GM18868 (cell line): ENCODE results near the gene POPDC3.
"Not testable (repeated sequence)": the region's sequence is repeated elsewhere in the genome, so short reads cannot be mapped to it uniquely, and the experiment has no call there.

Experiments used
- ATAC-seq: cut with Tn5 transposase; IDR thresholded peaks from one replicate; pipeline ENCODE4 v1.9.1; 2021; ENCODE audit warnings: mild to moderate bottlenecking, moderate library complexity; ENCODE audit not compliant: unreplicated experiment

Gene POPDC3

GRCh38 chr6:105196076-105196475, 16.3 kb upstream of the POPDC3 start:
- ATAC-seq = no peak

DNA sequence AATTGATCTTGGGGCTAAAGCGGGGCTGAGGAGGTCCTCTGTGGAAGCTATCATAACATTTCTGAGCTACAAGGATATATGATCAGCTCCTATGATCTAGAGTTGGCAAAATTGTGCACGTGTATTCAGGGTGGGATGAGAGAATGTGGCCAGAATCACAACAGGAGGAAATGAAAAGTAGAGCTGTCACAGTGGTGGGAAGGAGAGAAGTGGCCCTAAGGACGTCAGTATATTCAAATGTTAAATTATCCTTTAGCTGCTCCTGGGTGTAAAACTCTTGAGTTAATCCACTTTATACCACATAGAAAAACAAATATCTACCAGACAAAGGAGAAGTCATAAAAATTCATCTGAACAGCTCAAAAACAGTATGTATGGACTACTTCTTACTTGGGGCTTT, 14.8 kb upstream of the POPDC3 start:
- no peak for ATAC-seq

GRCh38 chr6:105194106-105194505, 14.3 kb upstream of the POPDC3 start:
- no peak for ATAC-seq

DNA sequence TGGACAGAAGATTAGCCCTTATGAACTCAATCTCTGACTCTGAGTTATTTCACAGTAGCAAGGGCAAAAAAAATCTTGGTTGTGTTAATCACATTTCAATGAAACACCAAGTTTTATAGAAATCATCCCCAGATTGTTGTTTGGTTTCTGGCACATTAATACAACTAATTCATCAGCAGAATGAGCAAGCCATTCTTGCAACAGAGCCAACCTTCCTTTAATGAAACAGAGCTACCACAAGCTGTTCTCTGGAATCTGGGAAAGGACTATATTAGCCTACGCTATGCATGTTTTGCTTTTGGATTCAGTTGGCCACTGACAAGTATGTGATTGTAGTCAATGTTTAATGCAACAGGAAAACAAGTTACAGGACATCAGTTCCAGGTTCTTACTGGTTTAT, 13.8 kb upstream of the POPDC3 start:
- no peak for ATAC-seq

DNA sequence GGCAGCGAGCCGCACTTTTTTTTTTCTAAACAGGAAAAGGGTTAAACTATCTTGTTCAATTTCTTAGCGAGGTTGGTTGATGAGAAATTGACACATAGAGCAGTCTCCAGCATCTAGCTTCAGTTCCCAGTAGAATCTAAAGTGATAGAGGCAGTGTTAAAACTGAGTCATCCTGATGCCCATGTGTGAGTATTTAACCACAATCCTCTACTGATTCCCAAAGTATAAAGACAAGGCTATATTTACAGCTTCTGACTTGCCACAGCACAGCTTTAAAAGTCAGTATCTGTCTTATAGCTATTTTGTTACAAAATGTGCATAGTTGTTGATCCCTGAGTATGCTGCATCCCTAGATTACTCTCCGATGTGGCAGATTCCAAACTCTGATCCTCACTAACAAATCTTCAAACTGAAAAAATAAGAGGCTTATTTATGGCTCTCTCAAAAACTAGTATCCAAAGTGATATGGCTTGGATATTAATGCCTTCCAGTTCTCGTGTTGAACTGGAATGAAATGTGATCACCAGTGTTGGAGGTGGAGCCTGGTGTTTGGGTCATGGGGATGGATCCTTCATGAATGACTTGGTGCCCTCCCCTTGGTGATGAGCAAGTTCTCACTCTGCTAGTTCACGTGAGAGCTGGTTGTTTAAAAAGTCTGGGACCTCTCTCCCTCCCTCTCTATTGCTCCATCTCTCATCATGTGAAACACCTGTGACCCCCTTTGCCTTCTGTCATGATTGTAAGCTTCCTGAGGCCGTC, 13.1 kb upstream of the POPDC3 start:
- ATAC-seq = no peak

DNA sequence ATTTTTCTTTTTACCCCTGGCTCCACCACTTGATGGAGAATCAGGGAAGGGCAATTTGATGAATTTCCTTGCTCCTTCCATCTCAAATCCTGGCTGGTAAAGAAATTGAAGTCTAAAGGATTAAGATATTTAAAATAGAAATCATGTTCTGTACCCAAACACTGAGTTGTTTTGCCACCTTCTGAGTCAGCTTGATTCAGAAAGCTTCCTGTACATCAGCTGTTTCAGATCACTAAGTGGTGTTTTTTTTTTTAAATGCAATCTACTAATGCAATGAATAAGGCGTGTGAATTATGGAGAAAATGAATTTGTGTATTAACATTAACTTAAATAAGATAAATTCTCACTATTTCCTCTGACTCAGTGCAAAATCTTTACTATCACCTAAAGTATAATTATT, 11.5 kb upstream of the POPDC3 start:
- no peak for ATAC-seq

- ATAC-seq = no peak
These were observed 9.4 kb upstream of the POPDC3 start for GRCh38 chr6:105189026-105189820.

GRCh38 chr6:105188251-105188650, 8.4 kb upstream of the POPDC3 start:
- no peak for ATAC-seq

DNA sequence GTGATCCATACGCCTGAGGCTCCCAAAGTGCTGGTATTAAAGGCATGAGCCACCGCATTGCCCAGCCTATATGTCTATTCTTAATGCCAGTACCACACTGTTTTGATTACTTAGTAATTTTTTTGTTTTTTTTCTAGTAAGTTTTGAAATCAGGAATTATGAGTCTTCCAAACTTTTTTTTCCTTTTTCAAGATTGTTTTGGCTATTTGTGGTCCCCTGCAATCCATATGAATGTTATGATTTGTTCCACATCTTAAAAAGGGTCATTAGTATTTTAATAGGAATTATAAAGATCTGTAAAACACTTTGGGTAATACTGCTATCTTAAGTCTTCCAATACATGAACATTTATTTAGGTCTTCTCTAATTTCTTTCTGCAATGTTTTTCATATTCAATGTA, 6.8 kb upstream of the POPDC3 start:
- ATAC-seq = no peak

GRCh38 chr6:105184921-105185320, 5.1 kb upstream of the POPDC3 start:
- ATAC-seq = no peak

DNA sequence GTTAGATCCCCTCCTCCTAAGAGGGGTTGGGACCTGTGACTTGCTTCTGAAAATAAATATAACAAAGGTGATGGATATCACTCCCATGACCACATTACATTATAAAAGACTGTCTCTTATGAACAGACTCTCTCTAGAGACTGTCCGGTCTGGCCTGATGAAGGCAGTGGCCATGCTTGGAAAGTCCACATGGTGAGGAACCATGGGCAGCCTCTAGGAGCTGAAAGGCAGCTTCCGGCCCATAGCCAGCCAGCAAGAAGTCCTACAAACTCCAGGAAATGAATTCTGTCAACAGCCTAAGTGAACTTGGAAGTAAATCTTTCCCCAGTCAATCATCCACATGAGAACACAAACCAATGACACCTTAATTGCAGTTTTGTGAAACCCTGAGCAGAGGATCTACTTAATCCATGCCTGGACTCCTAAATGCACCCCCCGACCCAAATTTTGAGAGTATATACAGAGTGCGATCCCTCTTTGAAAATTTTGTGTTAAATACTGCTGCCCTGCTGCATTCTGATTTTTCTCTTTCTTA, 2.2 kb upstream of the POPDC3 start:
- no peak for ATAC-seq

DNA sequence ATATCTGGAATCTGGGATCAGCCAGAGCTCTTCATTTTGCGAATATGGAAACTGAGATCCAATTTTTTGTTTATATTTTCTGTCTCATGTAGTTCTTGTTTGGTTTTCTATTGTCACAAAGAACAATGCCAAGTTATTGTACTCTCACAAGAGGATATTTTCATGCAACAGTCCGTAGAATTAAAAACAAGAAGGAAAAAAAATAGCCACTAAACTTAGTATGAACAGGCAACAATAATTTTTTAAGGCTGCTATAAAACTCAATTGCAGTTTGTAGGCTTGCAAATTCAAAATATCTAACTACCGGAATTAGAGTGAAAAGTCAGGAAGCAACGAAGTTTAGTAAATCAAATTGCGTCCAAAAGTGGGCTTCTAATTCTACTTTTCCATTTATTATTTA, 1.2 kb downstream of the POPDC3 start:
- ATAC-seq = no peak

- no peak for ATAC-seq
These were observed 1.7 kb downstream of the POPDC3 start for GRCh38 chr6:105178110-105178509.

DNA sequence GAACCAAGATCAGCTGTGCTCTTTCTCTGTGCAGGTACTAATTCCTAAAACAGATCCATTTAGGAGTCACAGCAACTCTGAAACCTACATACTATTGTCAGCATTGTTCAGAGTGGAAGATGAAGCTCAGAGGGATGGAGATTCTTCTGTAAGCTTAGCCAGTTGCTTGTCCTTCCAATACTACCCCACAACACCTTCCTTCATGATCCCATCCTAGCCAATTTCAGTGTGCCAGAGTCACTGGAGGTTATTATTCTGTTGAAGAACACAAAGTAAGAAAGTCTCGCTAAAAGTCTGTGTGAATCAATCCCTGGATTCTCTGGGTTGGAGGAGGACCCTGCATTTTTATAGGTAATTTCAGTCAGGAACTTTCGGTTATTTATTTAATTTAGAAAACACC, 2.3 kb downstream of the POPDC3 start:
- ATAC-seq = no peak

DNA sequence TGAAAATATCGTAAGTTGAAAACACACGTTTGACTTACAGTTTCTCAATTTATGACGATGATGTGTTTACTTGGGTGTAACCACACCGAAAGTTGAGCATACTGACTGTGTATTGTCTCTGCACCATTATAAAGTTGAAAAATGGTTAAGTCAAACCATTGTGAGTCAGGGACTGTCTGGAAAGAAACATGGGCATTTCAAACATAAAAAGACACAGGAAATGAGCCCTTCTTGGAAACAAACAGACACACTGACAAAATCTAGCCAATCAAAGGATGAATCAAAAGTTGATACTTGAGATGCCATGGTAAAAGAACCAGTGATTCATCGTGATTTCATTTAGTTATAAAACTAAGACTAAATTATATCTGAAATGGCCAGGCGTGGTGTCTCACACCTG, 5.3 kb downstream of the POPDC3 start:
- ATAC-seq = no peak

DNA sequence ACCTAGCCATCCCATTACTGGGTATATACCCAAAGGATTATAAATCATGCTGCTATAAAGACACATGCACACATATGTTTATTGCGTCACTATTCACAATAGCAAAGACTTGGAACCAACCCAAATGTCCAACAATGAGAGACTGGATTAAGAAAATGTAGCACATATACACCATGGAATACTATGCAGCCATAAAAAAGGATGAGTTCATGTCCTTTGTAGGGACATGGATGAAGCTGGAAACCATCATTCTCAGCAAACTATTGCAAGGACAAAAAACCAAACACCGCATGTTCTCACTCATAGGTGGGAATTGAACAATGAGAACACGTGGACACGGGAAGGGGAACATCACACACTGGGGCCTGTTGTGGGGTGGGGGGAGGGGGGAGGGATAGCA, 7.3 kb downstream of the POPDC3 start:
- ATAC-seq = not testable (repeated sequence)

DNA sequence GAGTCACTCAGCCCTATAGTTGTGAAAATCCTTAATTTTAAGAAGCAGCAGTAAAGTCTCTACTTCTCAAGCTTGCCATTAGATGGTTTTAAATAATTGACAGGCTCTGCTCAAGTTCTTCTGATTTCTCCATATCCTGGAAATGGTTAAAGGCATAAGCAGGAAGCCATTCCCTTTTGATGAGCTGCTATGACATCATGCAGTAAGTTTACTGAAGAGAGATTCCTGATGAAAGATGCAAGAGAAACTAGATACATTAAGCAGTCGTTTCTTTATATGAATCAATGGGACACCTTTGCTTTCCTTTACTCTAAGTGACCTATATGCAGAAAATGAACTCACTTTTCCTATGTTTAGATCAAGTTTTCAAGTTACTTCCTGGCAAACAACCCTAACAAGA, 9.8 kb downstream of the POPDC3 start:
- no peak for ATAC-seq

DNA sequence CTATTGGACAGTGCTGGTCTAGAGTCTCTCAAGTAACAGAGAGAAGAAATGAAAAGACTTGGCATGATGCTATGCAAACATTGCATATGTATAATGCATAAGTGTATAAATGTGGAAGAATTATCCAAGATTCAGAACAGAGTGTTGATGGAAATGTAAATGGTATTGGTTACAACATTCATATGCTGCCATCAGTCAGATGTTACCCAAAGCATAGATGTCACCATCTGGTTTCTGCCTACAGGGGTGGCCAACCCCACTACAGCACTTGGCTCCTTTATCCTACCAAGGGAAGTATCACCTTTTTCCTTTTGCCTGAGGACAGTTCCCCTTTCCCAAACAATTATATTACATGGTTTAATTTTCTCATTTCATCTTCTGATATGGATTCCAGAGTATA, 11.9 kb downstream of the POPDC3 start:
- ATAC-seq = no peak

DNA sequence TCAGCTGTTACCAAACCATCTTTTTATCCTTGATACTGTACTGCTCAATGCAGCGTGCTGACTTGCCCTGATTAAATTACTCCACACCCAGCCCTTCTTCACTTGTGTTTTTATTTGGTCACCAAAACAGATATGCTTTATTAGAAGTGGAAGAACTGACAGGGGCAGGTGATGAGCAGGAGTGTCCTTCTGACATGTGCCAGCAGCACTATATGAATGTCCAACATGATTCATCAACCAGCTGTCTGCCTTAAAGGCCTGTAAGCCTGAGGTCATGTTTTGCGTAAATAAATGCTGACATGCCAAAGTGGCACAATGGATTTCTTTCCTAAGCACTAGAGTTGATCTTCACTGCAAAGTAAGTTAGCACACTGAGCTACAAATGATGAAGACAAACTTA, 15.4 kb downstream of the POPDC3 start:
- ATAC-seq = no peak

- ATAC-seq = no peak
These were observed 16.6 kb downstream of the POPDC3 start for GRCh38 chr6:105163183-105163582.

GRCh38 chr6:105162377-105162776, 17.4 kb downstream of the POPDC3 start:
- no peak for ATAC-seq

- no peak for ATAC-seq
These were observed 18.4 kb downstream of the POPDC3 start for GRCh38 chr6:105161421-105161820.
